Natural killer cell (primary cell): ENCODE measurements around the gene RNASEL. TPM values are rescaled to one million over a fixed set of nuclear protein-coding genes. Genes with fewer than 3 reads are reported as not detected.
A peak's percentile ranks its signal among the peaks of the same experiment; 100 is the strongest.

Experiments
- ATAC-seq, 3 donors: fragments of 150-1000 bp in 2 of 3; fragments of 200-7000 bp in 1 of 3; cut with Tn5 transposase; 1 replicate in 1 of 3; 2 replicates in 2 of 3; pipeline ENCODE4 v1.10.0; 2021; ENCODE audit warnings: mild to moderate bottlenecking in 2 of 3, moderate library complexity in 2 of 3
- DNase-seq, 2 donors: peaks; one replicate each; pipeline versions ENCODE4 v3.0.0 to v3.0.0-alpha.2; 2013 to 2021; ENCODE audit warnings: mixed read lengths in 1 of 2
- H3K27ac ChIP-seq: one replicate; pipeline ENCODE4 v1.5.1; 2013; ENCODE audit warnings: mild to moderate bottlenecking, low read length
- H3K27me3 ChIP-seq: one replicate; pipeline ENCODE4 v1.6.1; 2013; ENCODE audit warnings: low read length; ENCODE audit not compliant: control insufficient read depth, insufficient read depth
- H3K36me3 ChIP-seq: one replicate; pipeline ENCODE4 v1.6.1; 2013; ENCODE audit warnings: low read length; ENCODE audit not compliant: control insufficient read depth, insufficient read depth
- H3K4me1 ChIP-seq: one replicate; pipeline ENCODE4 v1.6.1; 2013; ENCODE audit warnings: low read length; ENCODE audit not compliant: control insufficient read depth, insufficient read depth
- H3K4me3 ChIP-seq: one replicate; pipeline ENCODE4 v1.5.1; 2013; ENCODE audit warnings: low read length
- H3K9me3 ChIP-seq: one replicate; pipeline ENCODE4 v1.6.1; 2013; ENCODE audit warnings: low read length; ENCODE audit not compliant: control insufficient read depth, insufficient read depth
- H3K27ac Mint-ChIP-seq, 2 donors: one replicate each; pipeline ENCODE4 v1.8.0; 2022; ENCODE audit warnings: mild to moderate bottlenecking in 2 of 2, mixed read lengths in 2 of 2, moderate library complexity in 1 of 2
- H3K27me3 Mint-ChIP-seq, 2 donors: one replicate each; pipeline ENCODE4 v1.8.0; 2022; ENCODE audit warnings: low read depth in 2 of 2, mixed read lengths in 2 of 2
- H3K36me3 Mint-ChIP-seq: one replicate; pipeline ENCODE4 v1.8.0; 2022; ENCODE audit warnings: mixed read lengths
- H3K4me1 Mint-ChIP-seq, 2 donors: one replicate each; pipeline ENCODE4 v1.8.0; 2022; ENCODE audit warnings: mixed read lengths in 2 of 2
- H3K4me3 Mint-ChIP-seq: one replicate; pipeline ENCODE4 v1.8.0; 2022; ENCODE audit warnings: mild to moderate bottlenecking, moderate library complexity, mixed read lengths
- H3K9me3 Mint-ChIP-seq, 2 donors: one replicate each; pipeline ENCODE4 v1.8.0; 2022; ENCODE audit warnings: mixed read lengths in 2 of 2
- CTCF ChIP-seq: fragments of 200-600 bp; IDR thresholded peaks from one replicate; pipeline ENCODE4 v1.8.0; 2022; ENCODE audit warnings: antibody characterized with exemption
- WGBS: methylation state at CpG from one replicate; pipeline ENCODE4 v1.1.7; 2013; ENCODE audit warnings: missing lambda C conversion rate; ENCODE audit not compliant: insufficient coverage; 5-methylcytosine and 5-hydroxymethylcytosine counted together
- intact Hi-C: fragments of 100-400 bp; cut with micrococcal nuclease; formaldehyde crosslinking; loops from one replicate; pipeline ENCODE4 v1.14.2; 2022
- total RNA-seq, 4 donors: library from RNA; stranded (reverse); fragments of 120-200 nt in 1 of 4; gene quantifications; one replicate each; pipeline versions ENCODE4 v1.2.3 to v1.2.4, GENCODE V29; 2013 to 2022

Gene RNASEL
- total RNA-seq, 3 donors from 2014 or later (not counting 1 experiment from before 2014, with no cell fraction given) = 3.3 to 5.8 (median 4.8) TPM

DNA sequence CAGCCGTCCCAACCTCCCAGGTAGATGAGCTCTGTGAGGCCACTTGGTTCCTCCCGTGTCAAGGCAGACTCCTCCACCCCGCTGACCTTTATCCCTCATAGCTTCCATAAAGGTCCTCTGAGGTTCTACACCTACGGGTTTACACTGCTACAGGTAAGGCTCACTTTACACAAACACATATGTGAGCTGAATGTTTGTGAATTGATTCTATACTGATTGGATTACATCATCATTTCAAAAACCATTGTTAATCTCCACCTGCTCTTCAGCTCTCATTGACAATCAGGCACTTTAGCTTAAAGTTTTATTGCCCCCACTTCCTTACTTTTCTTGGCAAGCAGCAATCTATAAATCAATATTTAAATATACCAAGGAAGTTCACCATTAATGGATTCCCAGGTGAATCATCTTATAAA lies 28.0 kb upstream of the RNASEL start:
- no peak for TF ChIP-seq CTCF
- Mint-ChIP-seq H3K9me3 (peaks cover 2 to 3% of the 10 kb centered on the region in 2 donors), H3K27ac (peak overlapping the region; percentile 85 to 94), H3K36me3 (peaks cover 10% of the 10 kb centered on the region), H3K27me3 (peaks cover 72 to 77% of the 10 kb centered on the region in 2 donors), H3K4me3 (peak overlapping the region; percentile 45), H3K4me1 (peaks cover 35 to 39% of the 10 kb centered on the region in 2 donors)
- Histone ChIP-seq H3K36me3 (no peaks in the 10 kb centered on the region), H3K4me3 (no peak overlapping the region), H3K27ac (no peak overlapping the region), H3K9me3 (peaks cover 4% of the 10 kb centered on the region), H3K4me1 (peaks cover 32% of the 10 kb centered on the region), H3K27me3 (peaks cover 54% of the 10 kb centered on the region)
- whole genome bisulfite sequencing = 86% methylated on average over 3 of the region's 4 CpGs
- ATAC-seq (no peak), DNase-seq (no peak)
- intact Hi-C loops = loop anchor here (5.0 kb wide), 2 partner anchors 220 to 1530 kb away; partner anchors contain the start of genes DHX9 and IER5

GRCh38 chr1:182616130-182617013 lies 27.3 kb upstream of the RNASEL start:
- Histone ChIP-seq H3K9me3 (peaks cover 4% of the 10 kb centered on the region), H3K4me1 (peaks cover 32% of the 10 kb centered on the region), H3K36me3 (no peaks in the 10 kb centered on the region), H3K27me3 (peaks cover 55% of the 10 kb centered on the region), H3K27ac (no peak overlapping the region), H3K4me3 (no peak overlapping the region)
- ATAC-seq (peak; percentile 76 to 88 (median 87)), DNase-seq (peak; percentile 86 to 96)
- 7% methylated on average over 14 of the region's 17 CpGs for WGBS
- H3K4me3 Mint-ChIP-seq = peak overlapping the region; percentile 89
- peaks cover 2 to 3% of the 10 kb centered on the region in 2 donors for H3K9me3 Mint-ChIP-seq
- no peak for TF ChIP-seq CTCF
- intact Hi-C loops = loop anchor here (1.0 to 5.0 kb wide), 4 partner anchors 12 to 1529 kb away; partner anchors contain the start of genes DHX9, IER5 and RGS16
- H3K27ac Mint-ChIP-seq = peak overlapping the region; percentile 85 to 94
- H3K27me3 Mint-ChIP-seq = peaks cover 78 to 84% of the 10 kb centered on the region in 2 donors
- H3K36me3 Mint-ChIP-seq = peaks cover 10% of the 10 kb centered on the region
- H3K4me1 Mint-ChIP-seq = peaks cover 35 to 39% of the 10 kb centered on the region in 2 donors

- Histone ChIP-seq H3K4me1 (peaks cover 32% of the 10 kb centered on the region), H3K9me3 (peaks cover under 1% of the 10 kb centered on the region), H3K27me3 (peaks cover 55% of the 10 kb centered on the region), H3K4me3 (peak overlapping the region; percentile 36), H3K27ac (no peak overlapping the region), H3K36me3 (no peaks in the 10 kb centered on the region)
- H3K4me1 Mint-ChIP-seq = peaks cover 35 to 39% of the 10 kb centered on the region in 2 donors
- ATAC-seq (peak; percentile 27 to 33 (median 30)), DNase-seq (peak in 1 of 2 donors; percentile 75)
- peaks cover 78 to 85% of the 10 kb centered on the region in 2 donors for H3K27me3 Mint-ChIP-seq
- peaks cover under 1 to 1% of the 10 kb centered on the region in 2 donors for H3K9me3 Mint-ChIP-seq
- under 1% methylated on average over 10 of the region's 11 CpGs for WGBS
- peaks cover 3% of the 10 kb centered on the region for H3K36me3 Mint-ChIP-seq
- TF ChIP-seq CTCF = no peak
- H3K27ac Mint-ChIP-seq = peak overlapping the region; percentile 85 to 94
- peak overlapping the region; percentile 89 for H3K4me3 Mint-ChIP-seq
- intact Hi-C loops = loop anchor here (1.0 to 5.0 kb wide), 4 partner anchors 11 to 1528 kb away; partner anchors contain the start of genes DHX9, IER5 and RGS16
Measured at GRCh38 chr1:182615468-182616129, 26.5 kb upstream of the RNASEL start.
